Skeletal muscle satellite cell (primary cell): Measurements from ENCODE around the gene NCAPH2.
"Not testable (repeated sequence)": the region's sequence is repeated elsewhere in the genome, so short reads cannot be mapped to it uniquely, and the experiment has no call there.

Experiments
- H3K27me3 ChIP-seq: 2 replicates; pipeline ENCODE4 v1.7.0; 2013; ENCODE audit warnings: low read length; ENCODE audit not compliant: control insufficient read depth, insufficient read depth
- H3K36me3 ChIP-seq: 2 replicates; pipeline ENCODE4 v1.7.0; 2013; ENCODE audit warnings: mild to moderate bottlenecking, control low read depth, low read length; ENCODE audit not compliant: insufficient read depth
- H3K4me1 ChIP-seq: 2 replicates; pipeline ENCODE4 v1.7.0; 2013; ENCODE audit warnings: low read length; ENCODE audit not compliant: control insufficient read depth, insufficient read depth
- H3K4me2 ChIP-seq: 2 replicates; pipeline ENCODE4 v1.7.0; 2013; ENCODE audit warnings: mild to moderate bottlenecking, low read length
- H3K4me3 ChIP-seq: 2 replicates; pipeline ENCODE4 v1.7.0; 2013; ENCODE audit warnings: low read length
- H3K9ac ChIP-seq: 2 replicates; pipeline ENCODE4 v1.7.0; 2013; ENCODE audit warnings: mild to moderate bottlenecking, low read depth, low read length, moderate library complexity
- H3K9me3 ChIP-seq: replicated peaks from 2 replicates; pipeline ENCODE4 v1.7.0; 2013; ENCODE audit warnings: mild to moderate bottlenecking, control low read depth, low read length

The NCAPH2 gene

DNA sequence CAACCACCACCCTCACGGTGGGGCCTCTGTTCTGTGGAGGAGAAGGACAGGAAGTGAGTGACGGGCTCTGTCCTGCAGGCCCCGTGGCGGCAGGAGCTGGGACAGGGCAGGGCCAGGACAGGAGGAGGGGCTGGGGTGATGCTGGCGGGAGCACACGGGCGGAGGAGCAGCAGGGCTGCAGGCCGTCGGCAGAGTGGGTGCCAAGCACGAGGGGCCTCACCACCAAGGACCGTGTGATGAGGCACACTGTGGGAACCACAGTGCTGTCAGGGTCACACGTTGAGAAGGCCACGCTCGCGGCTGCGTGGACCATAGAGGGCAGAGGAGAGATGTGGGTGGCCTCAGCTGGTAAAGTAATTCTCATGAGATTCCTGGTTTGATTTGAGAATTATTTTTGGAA, 8.9 kb downstream of the NCAPH2 start:
- H3K27me3 ChIP-seq = no peaks in the 10 kb centered on the region
- no peak overlapping the region for H3K4me2 ChIP-seq
- H3K4me1 ChIP-seq = no peaks in the 10 kb centered on the region
- no peak overlapping the region for H3K9ac ChIP-seq
- peaks cover 40% of the 10 kb centered on the region for H3K36me3 ChIP-seq
- no peaks in the 10 kb centered on the region for H3K9me3 ChIP-seq
- H3K4me3 ChIP-seq = no peak overlapping the region

DNA sequence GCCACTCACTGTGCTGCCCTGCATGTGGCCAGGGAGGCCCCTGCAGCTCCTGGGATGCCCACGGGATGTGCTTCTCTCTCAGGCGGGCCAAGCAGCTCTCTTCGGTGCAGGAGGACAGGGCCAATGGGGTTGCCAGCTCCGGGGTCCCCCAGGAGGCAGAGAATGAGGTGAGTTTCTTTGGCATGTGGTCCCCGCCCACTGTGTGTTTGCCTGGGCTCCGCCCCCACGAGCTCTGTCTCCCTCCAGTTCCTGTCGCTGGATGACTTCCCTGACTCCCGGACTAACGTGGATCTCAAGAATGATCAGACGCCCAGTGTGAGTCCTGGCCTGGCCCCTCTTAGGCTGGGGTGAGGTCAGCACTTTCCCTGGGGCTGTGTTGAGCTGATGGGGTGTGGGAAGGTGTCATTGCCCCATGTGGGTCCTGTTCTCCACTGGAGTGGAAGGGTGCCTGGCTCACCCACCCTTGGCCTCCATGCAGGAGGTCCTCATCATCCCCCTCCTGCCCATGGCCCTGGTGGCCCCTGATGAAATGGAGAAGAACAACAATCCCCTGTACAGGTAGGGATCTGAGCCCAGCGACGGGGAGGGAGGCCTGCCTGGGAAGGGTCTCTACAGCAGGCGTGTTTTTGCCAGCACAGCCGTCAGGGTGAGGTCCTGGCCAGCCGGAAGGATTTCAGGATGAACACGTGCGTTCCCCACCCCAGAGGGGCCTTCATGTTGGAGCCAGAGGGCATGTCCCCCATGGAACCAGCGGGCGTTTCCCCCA, 9.7 kb downstream of the NCAPH2 start:
- Histone ChIP-seq H3K9me3 (no peaks in the 10 kb centered on the region), H3K4me1 (no peaks in the 10 kb centered on the region), H3K4me3 (no peak overlapping the region), H3K36me3 (peaks cover 45% of the 10 kb centered on the region), H3K9ac (no peak overlapping the region), H3K4me2 (no peak overlapping the region), H3K27me3 (no peaks in the 10 kb centered on the region)

DNA sequence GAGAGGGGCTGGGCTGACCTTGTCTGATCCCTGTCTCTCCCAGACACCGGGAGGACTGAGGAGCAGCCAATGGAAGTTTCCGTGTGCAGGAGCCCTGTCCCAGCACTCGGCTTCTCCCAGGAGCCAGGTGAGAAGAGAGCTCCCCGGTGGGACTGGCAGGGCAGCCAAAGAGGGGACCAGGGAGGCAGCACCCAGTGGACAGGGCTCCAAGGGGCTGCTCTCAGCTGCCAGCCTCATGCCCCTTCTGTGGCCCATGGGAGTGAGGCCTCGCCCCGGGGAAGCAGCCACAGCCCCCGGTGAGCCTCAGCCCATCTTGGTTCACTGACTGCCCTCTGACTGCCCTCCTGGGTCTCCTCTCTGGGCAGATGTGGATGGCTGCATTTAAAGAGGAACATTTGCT, 10.6 kb downstream of the NCAPH2 start:
- H3K4me3 ChIP-seq = no peak overlapping the region
- H3K9ac ChIP-seq = no peak overlapping the region
- H3K4me2 ChIP-seq = no peak overlapping the region
- no peaks in the 10 kb centered on the region for H3K9me3 ChIP-seq
- no peaks in the 10 kb centered on the region for H3K27me3 ChIP-seq
- H3K36me3 ChIP-seq = peaks cover 54% of the 10 kb centered on the region
- H3K4me1 ChIP-seq = peaks cover 1% of the 10 kb centered on the region

DNA sequence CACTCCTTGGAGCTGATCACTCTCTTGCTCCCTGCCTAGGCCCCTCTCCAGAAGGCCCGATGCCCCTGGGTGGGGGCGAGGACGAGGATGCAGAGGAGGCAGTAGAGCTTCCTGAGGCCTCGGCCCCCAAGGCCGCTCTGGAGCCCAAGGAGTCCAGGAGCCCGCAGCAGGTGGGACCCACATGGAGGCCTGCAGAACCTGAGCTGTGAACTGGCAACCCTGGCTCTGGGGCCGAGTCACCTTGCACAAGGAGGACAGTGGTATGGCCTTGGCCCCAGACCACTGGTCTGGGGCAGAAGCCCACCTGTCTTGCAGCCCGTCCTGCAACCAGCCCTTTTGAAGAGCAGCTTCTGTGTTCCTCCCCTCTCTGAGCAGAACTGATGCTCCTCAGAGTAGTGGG, 11.1 kb downstream of the NCAPH2 start:
- Histone ChIP-seq H3K4me3 (no peak overlapping the region), H3K4me1 (peaks cover 7% of the 10 kb centered on the region), H3K9me3 (no peaks in the 10 kb centered on the region), H3K4me2 (no peak overlapping the region), H3K36me3 (peaks cover 59% of the 10 kb centered on the region), H3K9ac (no peak overlapping the region), H3K27me3 (no peaks in the 10 kb centered on the region)

DNA sequence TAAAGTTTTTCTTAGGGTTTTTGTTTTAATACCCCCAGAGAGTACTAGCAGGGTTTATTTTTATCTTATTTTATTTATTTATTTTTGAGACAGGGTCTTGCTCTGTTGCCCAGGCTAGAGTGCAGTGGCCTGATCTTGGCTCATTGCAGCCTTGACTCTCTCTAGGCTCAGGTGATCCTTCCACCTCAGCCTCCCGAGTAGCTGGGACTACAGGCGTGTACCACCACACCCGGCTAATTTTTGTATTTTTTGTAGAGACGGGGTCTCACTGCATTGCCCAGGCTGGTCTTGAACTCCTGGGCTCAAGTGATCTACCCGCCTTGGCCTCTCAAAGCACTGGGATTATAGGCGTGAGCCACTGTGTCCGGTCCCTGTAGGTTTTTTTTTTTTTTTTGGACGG, 12.2 kb downstream of the NCAPH2 start:
- not testable (repeated sequence) for H3K27me3 ChIP-seq, H3K4me3 ChIP-seq, H3K9ac ChIP-seq, H3K9me3 ChIP-seq, H3K4me2 ChIP-seq
- Histone ChIP-seq H3K4me1 (peaks cover 15% of the 10 kb centered on the region), H3K36me3 (peaks cover 63% of the 10 kb centered on the region)

DNA sequence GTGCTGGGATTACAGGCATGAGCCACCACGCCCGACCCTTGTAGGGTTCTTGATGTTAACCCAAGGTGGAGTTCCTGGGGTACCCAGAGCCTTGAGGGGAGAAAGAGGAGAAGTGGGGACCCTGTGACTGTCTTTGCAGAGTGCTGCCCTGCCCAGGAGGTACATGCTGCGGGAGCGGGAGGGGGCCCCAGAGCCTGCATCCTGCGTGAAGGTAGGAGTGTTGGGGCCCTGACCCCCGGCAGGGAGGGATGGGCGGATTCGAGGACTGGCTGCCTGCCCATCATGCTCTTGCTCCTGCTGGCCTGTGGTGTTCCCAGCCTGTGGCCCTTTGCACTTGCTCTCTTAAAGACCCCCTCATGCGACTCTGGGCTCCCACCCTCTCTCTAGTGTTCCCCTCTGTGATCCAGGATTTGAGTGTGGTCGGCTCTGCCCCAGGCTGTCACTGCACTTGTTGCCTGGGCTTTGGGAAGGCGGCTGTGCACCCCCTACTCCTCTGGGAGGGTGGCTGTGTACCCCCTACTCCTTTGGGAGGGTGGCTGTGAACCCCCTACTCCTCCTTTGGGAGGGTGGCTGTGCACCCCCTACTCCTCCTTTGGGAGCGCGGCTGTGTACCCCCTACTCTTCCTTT, 12.9 kb downstream of the NCAPH2 start:
- peaks cover 15% of the 10 kb centered on the region for H3K4me1 ChIP-seq
- no peak overlapping the region for H3K4me2 ChIP-seq
- peaks cover 63% of the 10 kb centered on the region for H3K36me3 ChIP-seq
- H3K9ac ChIP-seq = no peak overlapping the region
- H3K27me3 ChIP-seq = no peaks in the 10 kb centered on the region
- H3K9me3 ChIP-seq = no peaks in the 10 kb centered on the region
- no peak overlapping the region for H3K4me3 ChIP-seq

DNA sequence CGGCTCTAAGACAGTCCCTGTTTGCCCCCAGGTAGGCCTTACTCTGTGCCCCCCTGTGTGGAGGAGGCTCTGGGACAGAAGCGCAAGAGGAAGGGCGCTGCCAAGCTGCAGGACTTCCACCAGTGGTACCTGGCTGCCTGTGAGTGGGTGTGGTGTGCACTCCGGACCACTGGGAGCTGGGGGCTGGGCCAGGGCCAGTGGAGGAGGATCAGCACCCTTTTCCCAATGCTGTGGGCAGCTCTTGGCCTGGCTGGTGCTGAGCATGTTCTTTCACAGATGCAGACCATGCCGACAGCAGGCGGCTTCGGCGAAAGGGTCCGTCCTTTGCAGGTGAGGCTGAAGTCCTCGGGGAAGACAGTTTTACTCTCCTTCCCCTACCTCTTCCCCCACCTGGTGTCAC, 13.7 kb downstream of the NCAPH2 start:
- Histone ChIP-seq H3K9ac (no peak overlapping the region), H3K9me3 (no peaks in the 10 kb centered on the region), H3K4me2 (no peak overlapping the region), H3K27me3 (no peaks in the 10 kb centered on the region), H3K36me3 (peaks cover 59% of the 10 kb centered on the region), H3K4me1 (peaks cover 17% of the 10 kb centered on the region), H3K4me3 (no peak overlapping the region)

DNA sequence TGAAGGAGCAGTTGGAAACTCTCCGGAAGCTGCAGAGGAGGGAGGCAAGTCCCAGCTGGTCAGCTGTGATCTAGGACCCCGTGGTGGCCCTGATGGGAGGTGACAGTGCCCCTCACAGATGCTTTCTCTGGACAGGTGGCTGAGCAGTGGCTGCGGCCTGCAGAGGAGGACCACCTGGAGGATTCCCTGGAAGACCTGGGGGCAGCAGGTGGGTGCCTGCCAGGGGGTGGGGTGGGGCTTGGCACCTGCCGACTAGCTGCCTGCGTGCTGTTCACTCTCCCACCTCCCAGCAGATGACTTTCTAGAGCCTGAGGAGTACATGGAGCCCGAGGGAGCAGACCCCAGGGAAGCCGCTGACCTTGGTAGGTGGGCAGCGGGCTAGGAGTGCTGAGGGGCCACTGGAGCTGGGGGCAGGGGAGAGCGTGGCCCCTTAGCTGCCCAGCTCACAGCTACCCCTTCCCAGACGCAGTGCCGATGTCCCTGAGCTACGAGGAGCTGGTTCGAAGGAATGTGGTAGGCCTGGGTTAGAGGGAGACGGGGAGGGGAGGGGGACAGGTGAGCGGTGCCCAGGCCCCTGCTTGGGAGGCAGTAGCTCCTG, 14.3 kb downstream of the NCAPH2 start:
- Histone ChIP-seq H3K4me1 (peaks cover 23% of the 10 kb centered on the region), H3K4me2 (no peak overlapping the region), H3K4me3 (no peak overlapping the region), H3K27me3 (no peaks in the 10 kb centered on the region), H3K9me3 (no peaks in the 10 kb centered on the region), H3K9ac (no peak overlapping the region), H3K36me3 (peaks cover 53% of the 10 kb centered on the region)

DNA sequence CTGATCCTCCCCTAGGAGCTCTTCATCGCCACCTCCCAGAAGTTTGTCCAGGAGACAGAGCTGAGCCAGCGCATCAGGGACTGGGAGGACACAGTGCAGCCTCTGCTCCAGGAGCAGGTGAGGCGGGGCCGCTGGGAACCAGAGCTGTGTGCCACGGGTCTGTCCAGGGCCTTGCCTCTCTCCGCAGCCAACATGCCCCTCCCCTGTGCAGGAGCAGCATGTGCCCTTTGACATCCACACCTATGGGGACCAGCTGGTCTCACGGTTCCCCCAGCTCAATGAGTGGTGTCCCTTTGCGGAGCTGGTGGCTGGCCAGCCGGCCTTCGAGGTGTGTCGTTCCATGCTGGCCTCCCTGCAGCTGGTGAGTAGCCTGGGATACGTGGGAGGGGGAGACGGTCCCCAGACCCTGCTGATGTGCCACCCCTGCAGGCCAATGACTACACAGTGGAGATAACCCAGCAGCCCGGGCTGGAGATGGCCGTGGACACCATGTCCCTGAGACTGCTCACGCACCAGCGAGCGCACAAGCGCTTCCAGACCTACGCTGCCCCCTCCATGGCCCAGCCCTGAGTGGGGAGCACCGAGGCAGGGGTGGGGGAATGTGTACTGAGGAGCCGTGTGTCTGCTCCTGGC, 14.9 kb downstream of the NCAPH2 start:
- H3K9ac ChIP-seq = no peak overlapping the region
- no peaks in the 10 kb centered on the region for H3K9me3 ChIP-seq
- peaks cover 26% of the 10 kb centered on the region for H3K4me1 ChIP-seq
- H3K36me3 ChIP-seq = peaks cover 47% of the 10 kb centered on the region
- no peaks in the 10 kb centered on the region for H3K27me3 ChIP-seq
- no peak overlapping the region for H3K4me3 ChIP-seq
- H3K4me2 ChIP-seq = no peak overlapping the region

DNA sequence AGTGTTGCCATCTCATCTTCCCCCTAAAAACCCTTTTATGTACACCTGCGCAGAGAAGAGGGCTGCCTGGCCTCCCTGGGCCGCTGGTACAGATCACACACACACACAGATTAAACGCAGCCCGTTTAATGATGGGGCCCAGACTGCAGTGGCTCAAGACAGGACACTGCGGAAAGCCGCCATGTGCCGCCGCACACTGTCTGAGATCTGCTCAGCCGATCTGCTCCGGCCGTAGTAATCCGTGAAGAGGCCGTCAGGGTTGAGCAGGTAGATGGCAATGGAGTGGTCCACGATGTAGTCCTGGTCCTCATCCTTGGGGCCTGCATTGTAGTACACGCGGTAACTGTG, 15.4 kb downstream of the NCAPH2 start:
- H3K9ac ChIP-seq = no peak overlapping the region
- no peaks in the 10 kb centered on the region for H3K9me3 ChIP-seq
- peaks cover 26% of the 10 kb centered on the region for H3K4me1 ChIP-seq
- H3K4me3 ChIP-seq = no peak overlapping the region
- H3K27me3 ChIP-seq = no peaks in the 10 kb centered on the region
- peak overlapping the region; percentile 93 for H3K4me2 ChIP-seq
- H3K36me3 ChIP-seq = peaks cover 42% of the 10 kb centered on the region

DNA sequence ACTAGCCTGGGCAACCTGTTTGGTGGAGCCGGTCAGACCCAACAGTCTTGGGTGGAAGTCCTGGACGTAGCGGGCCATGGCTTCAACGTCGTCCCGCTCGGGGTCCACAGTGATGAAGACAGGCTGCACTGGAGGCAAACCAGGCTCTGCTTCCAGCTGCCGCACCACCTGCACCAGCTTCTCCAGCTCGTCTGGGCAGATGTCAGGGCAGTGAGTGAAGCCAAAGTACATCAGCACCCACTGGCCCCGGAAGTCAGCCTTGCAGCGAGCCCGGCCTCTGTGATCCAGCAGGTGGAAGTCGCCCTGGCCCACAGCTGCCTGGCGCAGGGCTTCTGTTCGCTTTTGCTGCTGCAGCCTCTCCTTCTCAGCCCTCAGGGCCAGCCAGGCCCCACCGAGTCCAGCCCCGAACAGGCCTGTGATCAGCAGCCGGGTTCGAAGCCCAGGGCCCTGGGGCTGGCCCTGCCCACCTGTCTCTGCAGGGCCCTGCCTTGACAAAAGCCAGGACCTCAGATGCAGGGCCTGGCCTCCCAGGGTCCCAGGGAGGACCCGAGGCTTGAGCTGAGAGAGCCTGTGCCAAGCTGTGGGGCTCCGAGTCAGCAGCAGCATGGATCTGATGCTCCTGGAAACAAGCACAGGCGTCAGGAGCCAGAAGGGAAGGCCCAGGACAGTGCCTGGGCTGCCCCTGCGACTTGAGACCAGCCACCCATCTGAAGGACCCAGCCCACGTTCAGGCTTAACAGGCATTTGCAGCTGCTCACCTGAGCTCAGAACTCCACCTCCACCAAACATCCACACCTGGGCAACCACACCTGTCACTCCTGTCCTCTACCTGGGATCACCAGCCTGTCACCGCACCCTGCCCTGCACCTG, 16.0 kb downstream of the NCAPH2 start:
- H3K9me3 ChIP-seq = no peaks in the 10 kb centered on the region
- peak overlapping the region; percentile 83 for H3K4me3 ChIP-seq
- H3K4me2 ChIP-seq = peak overlapping the region; percentile 93
- H3K4me1 ChIP-seq = peaks cover 26% of the 10 kb centered on the region
- peaks cover 38% of the 10 kb centered on the region for H3K36me3 ChIP-seq
- peak overlapping the region; percentile 91 for H3K9ac ChIP-seq
- no peaks in the 10 kb centered on the region for H3K27me3 ChIP-seq
